HCT116 (cell line): ENCODE results near the gene MKI67.

Experiments used
- EZH2 ChIP-seq: fragments of 200-600 bp; sonication (generic); IDR thresholded peaks from 2 replicates; pipeline ENCODE4 v1.6.1; 2017; ENCODE audit warnings: antibody characterized with exemption, mixed run types
- EZH2phosphoT487 ChIP-seq: fragments of 200-600 bp; IDR thresholded peaks from 2 replicates; pipeline ENCODE4 v1.6.1; 2018; ENCODE audit warnings: antibody characterized with exemption, borderline replicate concordance
- JUND ChIP-seq: IDR thresholded peaks from 2 replicates; pipeline ENCODE4 v1.6.1; 2012
- POLR2A ChIP-seq: IDR thresholded peaks from 2 replicates; pipeline ENCODE4 v1.7.0; 2011; ENCODE audit warnings: borderline replicate concordance; ENCODE audit not compliant: insufficient read depth, insufficient read length; ENCODE audit errors: extremely low read depth
- POLR2AphosphoS5 ChIP-seq: IDR thresholded peaks from 2 replicates; pipeline ENCODE4 v1.6.1; 2011; ENCODE audit warnings: mild to moderate bottlenecking, low read depth, low read length, moderate library complexity
- RAD21 ChIP-seq: IDR thresholded peaks from 2 replicates; pipeline ENCODE4 v1.6.1; 2012; ENCODE audit warnings: low read depth, mild to moderate bottlenecking
- SRF ChIP-seq: IDR thresholded peaks from 2 replicates; pipeline ENCODE4 v1.6.1; 2012; ENCODE audit warnings: low read depth
- TCF7L2 ChIP-seq: IDR thresholded peaks from 2 replicates; pipeline ENCODE4 v1.7.0; 2011; ENCODE audit warnings: borderline replicate concordance, inconsistent platforms; ENCODE audit not compliant: insufficient read depth, insufficient read length; ENCODE audit errors: extremely low read depth
- YY1 ChIP-seq: IDR thresholded peaks from 2 replicates; pipeline ENCODE4 v1.6.1; 2011; ENCODE audit warnings: low read length, low read depth, moderate library complexity, mild to moderate bottlenecking; ENCODE audit not compliant: insufficient replicate concordance; ENCODE audit errors: extremely low read depth
- ZNF274 ChIP-seq: fragments of 200-500 bp; sonication (Bioruptor generic); IDR thresholded peaks from 2 replicates; pipeline ENCODE4 v1.6.1; 2014; ENCODE audit warnings: mild to moderate bottlenecking, low read depth, low read length, inconsistent platforms
- TF ChIP-seq, protein P1 (sequence below), 3 experiments: fragments of 200-600 bp in 1 of 3; sonication (generic) in 1 of 3; IDR thresholded peaks in 2 of 3; conservative IDR thresholded peaks in 1 of 3; 2 replicates each; pipeline ENCODE4 v1.5.1; 2012 to 2017; ENCODE audit warnings: low read depth in 2 of 3, low read length in 2 of 3, antibody characterized with exemption in 1 of 3, borderline replicate concordance in 1 of 3, control low read depth in 1 of 3, mild to moderate bottlenecking in 1 of 3, mixed read lengths in 1 of 3, mixed run types in 1 of 3, moderate library complexity in 1 of 3; ENCODE audit not compliant: insufficient read depth in 1 of 3
- TF ChIP-seq, protein P2 (sequence below): IDR thresholded peaks from 2 replicates; pipeline ENCODE4 v1.6.1; 2011; ENCODE audit warnings: mild to moderate bottlenecking, low read length, moderate library complexity; ENCODE audit not compliant: insufficient replicate concordance; ENCODE audit errors: extremely low read depth
- TF ChIP-seq, protein P3 (sequence below): IDR thresholded peaks from 2 replicates; pipeline ENCODE4 v1.6.1; 2012; ENCODE audit warnings: low read depth

DNA sequence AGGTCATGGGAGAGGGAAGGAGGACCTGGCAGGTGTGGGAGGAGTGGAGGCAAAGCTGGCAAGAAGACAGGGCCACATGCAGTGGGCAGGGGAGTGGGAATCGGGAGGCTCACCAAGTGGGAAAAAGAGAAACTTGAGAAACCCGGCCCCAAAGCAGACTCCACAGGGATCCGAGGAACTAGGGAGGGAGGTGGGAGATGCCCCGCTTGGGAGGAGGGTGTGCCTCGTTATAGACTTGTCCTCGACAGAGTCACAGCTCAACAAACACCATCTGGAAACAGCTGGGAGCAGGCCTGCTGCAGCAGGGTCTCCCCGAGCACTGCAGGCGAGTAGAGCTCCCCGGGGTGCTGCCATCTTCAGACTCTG, 54.8 kb downstream of the MKI67 start:
- TF ChIP-seq, protein P1, sequence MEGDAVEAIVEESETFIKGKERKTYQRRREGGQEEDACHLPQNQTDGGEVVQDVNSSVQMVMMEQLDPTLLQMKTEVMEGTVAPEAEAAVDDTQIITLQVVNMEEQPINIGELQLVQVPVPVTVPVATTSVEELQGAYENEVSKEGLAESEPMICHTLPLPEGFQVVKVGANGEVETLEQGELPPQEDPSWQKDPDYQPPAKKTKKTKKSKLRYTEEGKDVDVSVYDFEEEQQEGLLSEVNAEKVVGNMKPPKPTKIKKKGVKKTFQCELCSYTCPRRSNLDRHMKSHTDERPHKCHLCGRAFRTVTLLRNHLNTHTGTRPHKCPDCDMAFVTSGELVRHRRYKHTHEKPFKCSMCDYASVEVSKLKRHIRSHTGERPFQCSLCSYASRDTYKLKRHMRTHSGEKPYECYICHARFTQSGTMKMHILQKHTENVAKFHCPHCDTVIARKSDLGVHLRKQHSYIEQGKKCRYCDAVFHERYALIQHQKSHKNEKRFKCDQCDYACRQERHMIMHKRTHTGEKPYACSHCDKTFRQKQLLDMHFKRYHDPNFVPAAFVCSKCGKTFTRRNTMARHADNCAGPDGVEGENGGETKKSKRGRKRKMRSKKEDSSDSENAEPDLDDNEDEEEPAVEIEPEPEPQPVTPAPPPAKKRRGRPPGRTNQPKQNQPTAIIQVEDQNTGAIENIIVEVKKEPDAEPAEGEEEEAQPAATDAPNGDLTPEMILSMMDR (IDR thresholded peaks at IDR 0.05 in 2 of 3, conservative IDR thresholded peaks at IDR 0.05 in 1 of 3; ENCODE audit: borderline replicate concordance in 1 of 3, insufficient read depth in 1 of 3, low read depth in 2 of 3, low read length in 2 of 3), result no peak
- TF ChIP-seq, protein P2, sequence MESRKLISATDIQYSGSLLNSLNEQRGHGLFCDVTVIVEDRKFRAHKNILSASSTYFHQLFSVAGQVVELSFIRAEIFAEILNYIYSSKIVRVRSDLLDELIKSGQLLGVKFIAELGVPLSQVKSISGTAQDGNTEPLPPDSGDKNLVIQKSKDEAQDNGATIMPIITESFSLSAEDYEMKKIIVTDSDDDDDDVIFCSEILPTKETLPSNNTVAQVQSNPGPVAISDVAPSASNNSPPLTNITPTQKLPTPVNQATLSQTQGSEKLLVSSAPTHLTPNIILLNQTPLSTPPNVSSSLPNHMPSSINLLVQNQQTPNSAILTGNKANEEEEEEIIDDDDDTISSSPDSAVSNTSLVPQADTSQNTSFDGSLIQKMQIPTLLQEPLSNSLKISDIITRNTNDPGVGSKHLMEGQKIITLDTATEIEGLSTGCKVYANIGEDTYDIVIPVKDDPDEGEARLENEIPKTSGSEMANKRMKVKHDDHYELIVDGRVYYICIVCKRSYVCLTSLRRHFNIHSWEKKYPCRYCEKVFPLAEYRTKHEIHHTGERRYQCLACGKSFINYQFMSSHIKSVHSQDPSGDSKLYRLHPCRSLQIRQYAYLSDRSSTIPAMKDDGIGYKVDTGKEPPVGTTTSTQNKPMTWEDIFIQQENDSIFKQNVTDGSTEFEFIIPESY, result no peak
- TF ChIP-seq POLR2A, result no peak
- no peak for TF ChIP-seq ZNF274
- no peak for TF ChIP-seq JUND
- no peak for TF ChIP-seq SRF
- TF ChIP-seq TCF7L2, result no peak
- TF ChIP-seq, protein P3, sequence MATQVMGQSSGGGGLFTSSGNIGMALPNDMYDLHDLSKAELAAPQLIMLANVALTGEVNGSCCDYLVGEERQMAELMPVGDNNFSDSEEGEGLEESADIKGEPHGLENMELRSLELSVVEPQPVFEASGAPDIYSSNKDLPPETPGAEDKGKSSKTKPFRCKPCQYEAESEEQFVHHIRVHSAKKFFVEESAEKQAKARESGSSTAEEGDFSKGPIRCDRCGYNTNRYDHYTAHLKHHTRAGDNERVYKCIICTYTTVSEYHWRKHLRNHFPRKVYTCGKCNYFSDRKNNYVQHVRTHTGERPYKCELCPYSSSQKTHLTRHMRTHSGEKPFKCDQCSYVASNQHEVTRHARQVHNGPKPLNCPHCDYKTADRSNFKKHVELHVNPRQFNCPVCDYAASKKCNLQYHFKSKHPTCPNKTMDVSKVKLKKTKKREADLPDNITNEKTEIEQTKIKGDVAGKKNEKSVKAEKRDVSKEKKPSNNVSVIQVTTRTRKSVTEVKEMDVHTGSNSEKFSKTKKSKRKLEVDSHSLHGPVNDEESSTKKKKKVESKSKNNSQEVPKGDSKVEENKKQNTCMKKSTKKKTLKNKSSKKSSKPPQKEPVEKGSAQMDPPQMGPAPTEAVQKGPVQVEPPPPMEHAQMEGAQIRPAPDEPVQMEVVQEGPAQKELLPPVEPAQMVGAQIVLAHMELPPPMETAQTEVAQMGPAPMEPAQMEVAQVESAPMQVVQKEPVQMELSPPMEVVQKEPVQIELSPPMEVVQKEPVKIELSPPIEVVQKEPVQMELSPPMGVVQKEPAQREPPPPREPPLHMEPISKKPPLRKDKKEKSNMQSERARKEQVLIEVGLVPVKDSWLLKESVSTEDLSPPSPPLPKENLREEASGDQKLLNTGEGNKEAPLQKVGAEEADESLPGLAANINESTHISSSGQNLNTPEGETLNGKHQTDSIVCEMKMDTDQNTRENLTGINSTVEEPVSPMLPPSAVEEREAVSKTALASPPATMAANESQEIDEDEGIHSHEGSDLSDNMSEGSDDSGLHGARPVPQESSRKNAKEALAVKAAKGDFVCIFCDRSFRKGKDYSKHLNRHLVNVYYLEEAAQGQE, result no peak
- TF ChIP-seq EZH2phosphoT487, result no peak
- no peak for TF ChIP-seq EZH2
- TF ChIP-seq POLR2AphosphoS5, result no peak
- TF ChIP-seq RAD21, result no peak
- no peak for TF ChIP-seq YY1
